Endometrial microvascular endothelial cells (primary cell): ENCODE measurements around the gene ADAMTSL1. TPM values are rescaled to one million over a fixed set of nuclear protein-coding genes. Genes with fewer than 3 reads are reported as not detected.

Source experiments
- in situ Hi-C: cut with HindIII; loops from 2 replicates; pipeline ENCODE4 v1.10.0; 2017; ENCODE audit warnings: low sequenced_read_pairs, low pct_unique_long_range_greater_than_20kb; ENCODE audit errors: inconsistent ontology term
- total RNA-seq: library from RNA; depleted of rRNA; stranded (reverse); fragments of >200 nt; gene quantifications from one replicate; pipeline ENCODE4 v1.2.3, GENCODE V29; 2015; ENCODE audit errors: inconsistent ontology term

Gene ADAMTSL1
- total RNA-seq, 1 donor from 2014 or later = 108 TPM

- in situ Hi-C loops = no loop called here
These were observed 19.6 kb downstream of the ADAMTSL1 start for GRCh38 chr9:18493451-18493993.

DNA sequence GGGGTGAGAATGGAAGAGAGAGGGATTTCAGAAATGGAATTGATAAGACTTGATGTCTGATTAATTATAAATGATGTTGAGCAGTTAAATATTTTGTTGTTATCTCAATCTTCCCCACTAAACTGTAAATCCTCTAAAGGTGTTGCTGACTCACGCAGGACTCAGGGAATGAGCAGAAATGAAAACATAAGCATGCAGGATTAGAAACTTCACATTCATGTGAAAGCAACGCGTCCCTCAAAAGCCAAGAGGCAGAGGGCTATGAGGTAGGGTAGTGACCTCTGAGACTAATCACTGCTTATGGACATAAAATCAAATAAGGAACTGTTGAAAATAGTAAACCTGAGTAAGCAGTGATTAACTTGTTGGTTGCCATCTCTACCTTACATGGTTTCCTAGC lies 21.1 kb downstream of the ADAMTSL1 start:
- in situ Hi-C loops = no loop called here

GRCh38 chr9:18496256-18497000 lies 22.5 kb downstream of the ADAMTSL1 start:
- in situ Hi-C loops = no loop called here

GRCh38 chr9:18499062-18499461 lies 25.1 kb downstream of the ADAMTSL1 start:
- in situ Hi-C loops = no loop called here

- in situ Hi-C loops = no loop called here
These were observed 26.0 kb downstream of the ADAMTSL1 start for GRCh38 chr9:18499980-18500379.

- in situ Hi-C loops = no loop called here
These were observed 26.5 kb downstream of the ADAMTSL1 start for GRCh38 chr9:18500451-18500850.

DNA sequence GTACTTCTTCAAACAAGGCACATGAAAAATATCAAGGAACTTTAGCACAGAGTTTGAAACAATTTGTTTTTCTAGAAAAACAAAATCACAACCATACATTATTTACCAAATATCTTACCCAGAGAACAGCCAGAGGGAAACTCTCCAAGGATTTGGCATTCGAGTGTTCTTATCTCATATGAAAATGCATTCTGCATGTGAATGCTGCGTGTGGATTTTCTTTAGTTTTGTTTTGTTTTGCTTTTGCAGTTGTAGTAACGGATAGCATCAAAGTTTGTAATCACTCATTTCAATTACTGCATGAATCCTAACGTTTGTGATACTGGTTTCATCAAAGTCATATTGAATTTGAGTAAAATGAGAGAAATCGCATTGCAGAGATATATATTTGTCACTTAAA lies 28.0 kb downstream of the ADAMTSL1 start:
- in situ Hi-C loops = no loop called here

GRCh38 chr9:18502546-18502945 lies 28.6 kb downstream of the ADAMTSL1 start:
- in situ Hi-C loops = no loop called here

DNA sequence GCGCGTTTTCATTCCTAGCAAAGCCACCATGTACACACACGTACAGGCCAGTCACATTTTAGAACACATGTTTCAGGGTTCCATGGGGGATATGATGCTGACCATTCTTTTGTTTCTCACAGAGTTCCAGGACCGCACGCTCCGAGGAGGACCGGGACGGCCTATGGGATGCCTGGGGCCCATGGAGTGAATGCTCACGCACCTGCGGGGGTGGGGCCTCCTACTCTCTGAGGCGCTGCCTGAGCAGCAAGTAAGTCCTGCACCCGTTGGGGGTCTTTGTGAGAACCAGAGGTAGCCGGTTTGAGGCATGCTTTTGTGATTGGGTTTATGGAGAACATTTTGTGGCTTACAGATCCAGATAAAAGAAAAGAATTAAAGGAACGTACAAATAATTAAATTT lies 30.8 kb downstream of the ADAMTSL1 start:
- in situ Hi-C loops = no loop called here

DNA sequence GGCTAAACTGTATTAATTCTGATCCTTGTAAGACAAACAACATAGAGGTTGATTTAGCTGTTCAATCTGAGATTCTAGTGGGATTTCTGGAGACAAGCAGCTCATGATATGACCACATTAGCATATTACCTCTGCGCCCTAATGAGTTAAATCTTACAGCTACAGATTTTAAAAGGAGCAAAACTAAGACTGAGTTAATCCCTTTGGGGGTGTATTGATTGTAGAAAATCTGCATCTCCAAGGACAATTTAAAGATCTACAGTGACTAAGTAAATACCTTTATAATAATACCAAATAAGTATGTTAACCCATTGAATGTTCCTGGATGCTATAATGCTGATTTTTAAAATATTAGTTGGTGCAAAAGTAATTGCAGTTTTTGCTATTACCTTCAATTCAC lies 33.2 kb downstream of the ADAMTSL1 start:
- in situ Hi-C loops = no loop called here

DNA sequence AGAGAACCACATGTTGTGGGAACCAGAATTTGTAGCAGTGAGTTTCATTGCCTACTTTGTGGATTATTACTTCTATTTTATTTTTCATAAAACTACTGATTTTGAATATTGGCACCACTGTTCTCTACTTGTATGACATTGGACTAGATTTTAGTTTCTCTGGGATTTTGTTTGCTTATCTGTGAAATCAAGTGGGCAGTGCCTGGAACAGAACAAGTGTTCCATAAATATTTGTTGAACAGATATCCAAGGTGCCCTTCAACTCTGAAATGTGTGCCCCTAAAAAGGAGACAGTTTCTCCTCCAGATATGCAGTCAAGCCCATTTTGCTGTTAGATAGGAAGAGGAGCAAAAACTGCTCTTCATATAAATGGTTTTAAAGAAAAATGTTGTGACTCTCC lies 42.6 kb downstream of the ADAMTSL1 start:
- in situ Hi-C loops = no loop called here

DNA sequence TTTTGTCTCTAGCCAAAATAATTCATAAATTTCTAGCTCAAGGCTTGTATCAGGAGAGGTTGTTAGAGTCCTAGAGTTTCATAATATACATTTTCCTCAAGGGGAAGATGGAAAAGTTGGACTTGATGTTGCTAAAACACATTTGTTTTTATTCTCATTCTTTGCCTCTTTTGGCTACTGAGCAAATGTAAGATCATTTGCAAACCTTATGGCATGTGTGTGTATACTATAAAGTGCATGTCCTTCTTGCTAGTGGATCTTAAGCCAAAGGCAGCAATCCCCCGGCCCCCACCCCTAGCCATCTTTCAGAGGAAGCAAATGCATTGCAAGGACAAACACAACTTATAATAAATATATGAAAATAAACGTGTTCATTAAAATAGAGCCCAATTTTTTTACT lies 43.0 kb downstream of the ADAMTSL1 start:
- in situ Hi-C loops = no loop called here

- in situ Hi-C loops = no loop called here
These were observed 46.6 kb downstream of the ADAMTSL1 start for GRCh38 chr9:18520416-18521047.

DNA sequence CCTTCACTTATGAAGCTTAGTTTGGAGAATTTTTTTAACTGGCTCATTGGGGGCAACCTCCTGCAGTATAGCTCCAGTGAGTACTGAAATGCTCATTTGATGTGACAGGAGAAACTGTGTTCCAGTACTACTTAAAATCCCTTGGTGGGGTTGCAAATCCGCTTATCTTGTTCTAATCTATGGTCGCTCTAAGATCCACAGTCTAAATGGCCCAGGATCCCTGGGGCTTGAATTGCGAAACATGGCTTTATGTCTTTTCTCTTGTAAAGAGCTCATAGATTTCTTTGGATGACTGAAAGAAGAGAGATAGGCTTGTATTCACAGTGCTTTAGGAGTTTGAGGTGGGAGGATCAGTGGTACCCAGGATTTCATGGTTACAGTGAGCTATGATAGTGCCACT lies 52.7 kb downstream of the ADAMTSL1 start:
- in situ Hi-C loops = no loop called here

DNA sequence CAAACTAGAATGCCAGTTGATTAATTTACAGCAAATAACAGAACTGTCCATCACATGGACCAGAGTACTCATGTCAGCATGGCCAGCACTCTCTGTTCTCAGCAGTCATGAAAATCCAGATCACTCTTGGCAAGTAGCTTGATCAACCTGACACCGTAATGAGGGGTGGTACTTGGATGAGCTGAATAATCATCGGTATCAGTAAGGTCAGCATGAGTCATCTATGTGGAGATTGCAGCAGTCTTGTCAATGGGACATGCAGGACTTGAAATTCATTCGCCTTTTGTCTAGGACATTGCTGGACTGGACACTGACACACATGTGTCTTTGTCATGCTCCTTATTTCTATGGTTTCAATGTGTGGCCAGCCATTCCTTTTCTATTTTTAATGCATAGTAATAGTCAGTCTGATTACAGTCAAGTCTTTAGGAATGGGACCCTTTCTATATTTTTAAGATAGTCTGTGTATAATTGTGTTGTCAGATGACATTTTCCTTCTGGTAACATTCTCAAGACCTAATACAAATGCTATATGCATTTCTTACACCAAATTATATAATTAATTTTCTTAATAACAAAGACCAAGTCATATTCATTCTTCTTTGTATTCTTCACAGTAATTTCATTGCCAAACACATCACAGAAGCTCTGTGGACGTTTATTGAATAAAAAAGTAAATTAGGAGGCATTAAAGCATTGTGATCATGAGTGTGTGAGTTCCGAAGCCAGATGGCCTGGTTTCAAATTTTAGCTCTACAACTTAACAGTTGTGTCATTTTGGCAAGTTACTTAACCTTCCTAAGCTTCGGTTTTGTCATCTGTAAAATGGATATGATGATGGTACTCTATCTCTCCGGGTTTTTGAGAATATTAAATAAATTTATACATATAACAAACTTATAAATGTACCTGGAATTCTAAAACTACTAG lies 57.4 kb downstream of the ADAMTSL1 start:
- in situ Hi-C loops = no loop called here

DNA sequence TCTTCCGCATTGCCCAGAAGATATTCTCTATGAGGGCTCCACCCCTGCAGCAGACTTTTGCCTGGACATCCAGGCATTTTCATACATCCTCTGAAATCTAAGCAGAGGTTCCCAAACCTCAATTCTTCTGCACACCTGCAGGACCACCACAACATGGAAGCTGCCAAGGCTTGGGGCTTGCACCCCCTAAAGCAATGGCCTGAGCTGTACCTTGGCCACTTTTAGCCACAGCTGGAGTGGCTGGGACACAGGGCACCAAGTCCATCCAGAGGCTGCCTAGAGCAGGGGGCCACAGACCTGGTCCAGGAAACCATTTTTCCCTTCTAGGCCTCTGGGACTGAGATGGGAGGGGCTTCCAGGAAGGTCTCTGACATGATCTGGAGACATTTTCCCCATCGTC lies 60.7 kb downstream of the ADAMTSL1 start:
- in situ Hi-C loops = no loop called here

GRCh38 chr9:18536554-18536953 lies 62.6 kb downstream of the ADAMTSL1 start:
- in situ Hi-C loops = no loop called here

DNA sequence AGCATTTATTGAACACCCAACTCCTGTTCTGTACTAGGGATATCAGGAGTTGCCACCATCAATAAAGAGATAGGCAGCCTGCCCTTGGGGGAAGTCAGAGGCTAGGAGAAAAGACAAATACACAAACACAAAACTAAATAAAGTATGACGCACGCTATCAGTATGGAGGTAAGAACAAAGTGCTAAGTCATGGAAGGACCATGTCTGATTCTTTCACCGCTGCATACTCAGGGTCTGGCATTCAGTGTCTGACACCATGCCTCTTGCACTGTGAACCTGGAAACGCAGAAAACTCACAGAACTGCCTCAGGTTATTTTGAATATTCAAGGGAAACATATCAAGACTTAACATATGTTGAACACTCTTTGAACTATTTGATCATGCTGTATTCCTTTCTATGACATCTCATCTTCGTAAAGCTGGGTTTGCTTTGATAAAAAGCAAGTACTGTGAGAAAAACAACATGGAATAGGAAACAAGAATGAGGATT lies 65.3 kb downstream of the ADAMTSL1 start:
- in situ Hi-C loops = no loop called here

GRCh38 chr9:18542837-18543405 lies 69.0 kb downstream of the ADAMTSL1 start:
- in situ Hi-C loops = no loop called here
